ENCODE data around the gene HELT.
"Not testable (repeated sequence)": the region's sequence is repeated elsewhere in the genome, so short reads cannot be mapped to it uniquely, and the experiment has no call there.

The HELT gene

DNA sequence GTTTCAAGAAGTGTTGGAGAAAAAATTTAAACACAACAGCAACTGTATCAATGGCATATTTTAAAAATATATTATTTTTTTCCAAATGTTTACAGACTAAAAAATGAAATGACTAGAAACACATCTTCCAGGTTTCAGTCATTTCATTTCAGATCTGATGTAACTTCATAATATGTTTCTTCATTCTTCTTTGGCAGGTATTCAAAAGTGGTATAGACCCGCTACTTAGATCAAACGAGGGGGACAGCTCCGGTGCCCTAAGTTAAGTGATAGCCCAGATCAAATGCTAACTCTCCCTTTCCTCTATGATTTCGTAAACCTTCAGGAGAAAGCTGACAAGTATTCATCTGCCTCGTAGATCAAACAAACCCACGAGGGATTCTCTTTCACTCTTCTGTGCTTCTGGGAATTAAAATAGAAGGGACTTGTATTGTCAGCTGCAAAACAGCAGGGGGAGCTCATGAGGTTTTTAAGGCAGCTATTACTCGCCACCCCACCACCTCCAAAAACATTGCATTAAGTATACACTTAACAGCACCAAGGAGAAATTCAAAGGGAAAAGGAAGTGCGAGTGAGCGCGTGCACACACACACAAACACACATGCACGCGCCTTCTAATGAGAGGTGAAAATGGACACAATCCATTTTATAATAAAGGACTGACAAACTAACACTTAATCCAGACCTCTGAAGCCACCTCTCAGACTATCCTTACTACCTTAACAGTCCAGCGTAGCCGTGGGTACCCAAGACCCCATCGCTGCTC lies 21.4 kb downstream of the HELT start:
- peak; percentile 67 for DNase-seq

DNA sequence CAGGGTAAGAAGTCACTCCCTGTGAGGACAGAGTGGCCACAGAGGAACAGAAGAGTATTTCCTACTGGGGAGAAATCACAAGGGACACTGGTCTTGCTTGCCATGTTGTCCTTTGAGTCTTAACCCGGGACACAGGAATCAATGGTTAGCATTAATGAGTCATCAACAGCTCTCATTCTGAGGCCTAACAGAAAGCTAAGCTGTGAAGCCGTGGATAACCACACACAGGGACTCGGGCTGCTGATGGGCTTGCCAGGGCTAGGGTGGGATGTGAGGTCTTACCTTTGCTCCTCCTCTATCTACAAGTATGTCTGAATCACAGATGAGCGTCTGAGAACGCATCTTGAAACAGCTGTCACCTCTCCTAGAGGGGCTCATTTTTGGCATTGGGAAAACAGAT lies 22.2 kb downstream of the HELT start:
- no peak for DNase-seq

DNA sequence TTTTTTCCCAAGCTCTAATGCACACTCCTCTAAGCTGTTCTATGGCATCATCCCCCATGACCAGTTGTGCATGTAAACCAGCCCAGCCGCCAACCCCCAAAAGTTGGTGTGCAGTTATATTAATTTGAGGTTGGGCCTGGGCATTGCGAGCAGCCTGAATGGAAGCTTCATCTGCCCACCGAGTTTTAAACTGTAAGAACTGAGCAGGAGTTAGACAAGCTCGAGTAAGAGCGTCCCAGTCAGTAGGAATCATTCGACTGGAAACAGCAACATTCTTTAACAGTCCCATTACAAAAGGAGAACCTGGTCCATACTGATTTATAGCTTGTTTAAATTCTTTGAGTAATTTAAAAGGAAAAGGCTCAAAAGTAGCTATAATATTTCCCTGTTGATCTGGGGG lies 32.0 kb downstream of the HELT start:
- not testable (repeated sequence) for DNase-seq

DNA sequence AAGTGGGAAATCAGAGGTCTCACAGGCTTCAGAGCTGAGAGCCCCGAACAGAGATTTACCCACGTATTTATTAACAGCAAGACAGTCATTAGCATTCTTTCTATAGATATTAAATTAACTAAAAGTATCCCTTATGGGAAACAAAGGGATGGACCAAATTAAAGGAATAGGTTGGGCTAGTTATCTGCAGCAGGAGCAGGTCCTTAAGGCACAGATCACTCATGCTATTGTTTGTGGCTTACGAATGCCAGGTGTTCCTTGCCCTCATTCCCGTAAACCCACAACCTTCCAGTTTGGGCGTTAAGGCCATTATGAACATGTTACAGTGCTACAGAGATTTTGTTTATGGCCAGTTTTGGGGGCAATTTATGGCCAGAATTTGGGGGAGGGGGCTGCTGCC lies 33.0 kb downstream of the HELT start:
- not testable (repeated sequence) for DNase-seq

DNA sequence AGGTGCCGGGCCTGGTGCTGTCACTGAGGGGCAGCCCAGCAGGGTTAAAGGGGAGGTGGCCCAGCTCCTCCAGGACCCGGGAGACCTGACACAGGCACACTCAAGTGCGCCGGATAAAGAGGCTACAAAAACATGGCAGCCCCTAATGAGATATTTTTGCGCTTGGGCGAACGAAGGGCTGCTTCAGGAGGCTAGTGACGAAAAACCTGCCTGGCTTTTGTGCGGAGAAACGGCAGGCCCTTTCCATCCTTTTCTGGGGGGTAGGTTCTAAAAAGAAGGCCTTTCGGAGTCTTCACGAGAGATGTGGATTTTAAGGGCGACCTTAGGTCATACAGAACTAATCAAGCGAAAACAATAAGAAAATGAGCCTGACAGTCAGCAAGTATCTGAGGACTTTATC lies 35.5 kb downstream of the HELT start:
- DNase-seq, result no peak

DNA sequence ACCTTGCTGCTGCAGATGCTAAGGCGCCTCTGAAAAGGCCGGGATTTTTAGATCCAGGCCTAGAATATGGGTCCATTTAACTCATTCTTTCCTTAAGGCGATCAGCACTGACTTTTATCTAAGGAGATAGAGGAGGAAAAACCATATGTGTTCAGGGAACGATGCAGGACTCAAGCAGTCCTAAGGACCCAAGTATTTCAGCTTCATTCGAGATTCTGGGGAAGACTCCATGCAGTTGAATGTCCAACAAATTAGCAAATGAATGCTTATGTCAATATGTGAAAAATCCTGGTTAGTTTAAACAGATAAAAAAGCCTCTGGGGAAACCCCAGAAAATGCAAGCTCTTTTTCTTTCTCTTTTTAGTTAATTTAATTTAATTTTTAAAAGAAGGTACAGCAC lies 36.0 kb downstream of the HELT start:
- no peak for DNase-seq

DNA sequence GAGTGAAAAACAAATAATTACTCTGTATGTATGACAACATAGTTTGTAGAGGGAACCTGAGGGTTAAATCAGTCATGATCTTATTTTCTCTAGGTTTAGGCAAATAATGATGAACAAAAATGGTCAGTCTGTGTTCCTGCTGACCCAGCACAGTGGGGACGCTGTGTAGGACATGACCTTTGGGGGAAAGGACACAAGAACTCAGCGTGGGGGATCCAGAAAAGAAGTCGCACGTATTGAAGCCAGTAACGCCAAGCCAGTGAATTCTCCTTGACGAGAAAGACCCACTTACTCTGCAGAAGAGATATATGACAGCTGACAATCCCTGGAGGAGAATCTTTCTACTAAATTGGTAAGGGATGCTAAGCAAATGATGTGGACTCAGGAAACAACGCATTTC lies 36.6 kb downstream of the HELT start:
- no peak for DNase-seq

DNA sequence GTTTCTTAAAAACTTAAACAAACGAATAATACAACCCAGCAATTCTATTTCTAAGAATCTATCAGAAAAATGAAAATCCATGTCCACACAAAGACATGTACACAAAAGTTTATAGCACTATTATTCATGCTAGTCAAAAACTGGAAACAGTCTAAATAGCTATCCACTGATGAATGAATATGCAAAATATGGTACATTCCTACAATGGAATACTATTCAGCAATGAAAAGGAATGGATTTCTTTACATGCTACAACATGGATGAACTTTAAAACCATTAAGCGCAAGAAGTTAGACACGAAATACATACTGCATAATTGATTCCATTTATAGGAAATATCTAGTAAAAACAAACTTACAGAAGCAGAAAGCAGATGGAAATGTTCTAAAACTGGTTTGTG lies 43.3 kb downstream of the HELT start:
- no peak for DNase-seq

DNA sequence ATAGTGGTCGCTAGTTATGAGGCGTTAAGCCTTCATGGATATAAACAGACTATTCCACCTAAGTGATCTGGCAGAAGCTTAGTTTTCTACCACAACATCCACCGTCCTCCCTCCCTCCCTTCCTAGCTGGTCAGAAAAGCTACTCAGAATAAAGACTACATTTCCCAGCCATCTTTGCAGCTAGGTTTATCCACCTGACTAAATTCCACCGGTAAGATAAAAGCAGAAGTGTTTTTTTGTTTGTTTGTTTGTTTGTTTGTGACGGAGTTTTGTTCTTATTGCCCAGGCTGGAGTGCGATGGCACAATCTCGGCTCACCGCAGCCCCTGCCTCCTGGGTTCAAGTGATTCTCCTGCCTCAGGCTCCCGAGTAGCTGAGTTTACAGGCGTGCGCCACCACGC lies 44.3 kb downstream of the HELT start:
- DNase-seq, result no peak

DNA sequence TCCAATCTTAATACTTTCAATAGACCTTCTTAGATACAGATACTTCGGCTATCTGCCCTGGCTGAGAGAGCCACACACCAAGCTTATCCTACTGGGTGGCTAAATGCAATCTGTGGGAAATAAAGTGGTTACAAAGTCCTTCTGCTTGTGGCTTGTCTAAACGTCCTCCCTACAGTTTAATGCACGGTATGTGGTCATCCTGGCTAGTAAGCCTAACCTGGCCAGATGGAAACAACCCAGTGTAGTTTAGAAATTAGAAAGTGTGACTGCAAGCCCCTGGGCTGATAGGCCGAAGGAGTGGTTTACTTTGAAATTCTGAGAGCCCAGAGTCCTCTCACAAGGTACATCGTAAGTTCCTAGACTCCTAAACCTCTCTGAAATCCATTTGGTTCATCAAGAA lies 47.9 kb downstream of the HELT start:
- no peak for DNase-seq

DNA sequence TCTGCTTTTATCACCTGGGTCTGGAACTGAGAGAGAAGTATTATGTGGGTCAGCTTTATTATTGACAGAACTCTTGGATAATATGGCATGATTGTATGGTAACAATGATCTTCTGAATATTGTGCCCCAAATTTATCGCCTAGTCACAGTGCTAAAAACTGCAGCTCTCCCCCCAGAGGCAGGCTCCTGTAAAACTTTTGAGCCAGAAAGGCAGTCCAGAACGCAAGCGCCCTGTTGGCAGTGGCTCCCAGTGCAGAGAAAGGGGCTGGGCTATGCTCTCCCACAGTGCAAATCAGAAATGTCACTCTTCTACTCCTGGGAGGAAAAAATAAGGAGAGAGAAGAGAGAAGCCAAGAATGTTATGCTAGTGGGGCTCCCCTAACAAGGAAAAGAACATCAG lies 50.5 kb downstream of the HELT start:
- DNase-seq, result no peak

Data from activated CD8-positive, alpha-beta memory T cell treated with anti-CD3 and anti-CD28 coated beads for 24 hours (primary cell).